AG10803 (cell line): ENCODE data around the gene NRIP1.
A peak's percentile ranks its signal among the peaks of the same experiment; 100 is the strongest.

Source experiments
- DNase-seq: peaks from one replicate; pipeline ENCODE4 v3.0.0; 2010; ENCODE audit warnings: low read depth
- H3K4me3 ChIP-seq: 2 replicates; pipeline ENCODE4 v1.5.1; 2011; ENCODE audit warnings: mild to moderate bottlenecking, low read length, control low read depth
- TF ChIP-seq, protein P1 (sequence below): conservative IDR thresholded peaks from 2 replicates; pipeline ENCODE4 v1.5.1; 2011; ENCODE audit warnings: mild to moderate bottlenecking, low read length, control low read depth, inconsistent platforms

NRIP1 gene

DNA sequence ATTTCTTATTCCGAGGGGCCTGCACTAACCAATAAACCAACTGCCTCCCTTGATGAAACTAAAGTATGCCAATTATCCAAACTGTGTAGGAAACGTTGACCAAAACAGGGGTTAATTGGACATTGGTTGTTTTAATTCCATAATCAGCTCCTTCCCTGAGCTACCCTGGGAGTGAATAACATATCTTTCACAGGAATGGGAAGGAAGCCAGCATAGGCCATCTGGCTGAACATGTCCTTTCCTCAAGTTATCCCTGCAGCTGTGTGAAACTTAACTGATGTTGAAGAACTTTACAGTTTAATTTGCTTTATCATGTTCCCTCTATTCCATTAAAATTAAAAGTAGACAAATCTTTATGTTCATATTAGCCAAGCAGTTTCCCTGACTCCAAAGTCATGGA is 75.4 kb downstream of the NRIP1 start:
- DNase-seq: peak; percentile 73
- TF ChIP-seq, protein P1, sequence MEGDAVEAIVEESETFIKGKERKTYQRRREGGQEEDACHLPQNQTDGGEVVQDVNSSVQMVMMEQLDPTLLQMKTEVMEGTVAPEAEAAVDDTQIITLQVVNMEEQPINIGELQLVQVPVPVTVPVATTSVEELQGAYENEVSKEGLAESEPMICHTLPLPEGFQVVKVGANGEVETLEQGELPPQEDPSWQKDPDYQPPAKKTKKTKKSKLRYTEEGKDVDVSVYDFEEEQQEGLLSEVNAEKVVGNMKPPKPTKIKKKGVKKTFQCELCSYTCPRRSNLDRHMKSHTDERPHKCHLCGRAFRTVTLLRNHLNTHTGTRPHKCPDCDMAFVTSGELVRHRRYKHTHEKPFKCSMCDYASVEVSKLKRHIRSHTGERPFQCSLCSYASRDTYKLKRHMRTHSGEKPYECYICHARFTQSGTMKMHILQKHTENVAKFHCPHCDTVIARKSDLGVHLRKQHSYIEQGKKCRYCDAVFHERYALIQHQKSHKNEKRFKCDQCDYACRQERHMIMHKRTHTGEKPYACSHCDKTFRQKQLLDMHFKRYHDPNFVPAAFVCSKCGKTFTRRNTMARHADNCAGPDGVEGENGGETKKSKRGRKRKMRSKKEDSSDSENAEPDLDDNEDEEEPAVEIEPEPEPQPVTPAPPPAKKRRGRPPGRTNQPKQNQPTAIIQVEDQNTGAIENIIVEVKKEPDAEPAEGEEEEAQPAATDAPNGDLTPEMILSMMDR: no peak

DNA sequence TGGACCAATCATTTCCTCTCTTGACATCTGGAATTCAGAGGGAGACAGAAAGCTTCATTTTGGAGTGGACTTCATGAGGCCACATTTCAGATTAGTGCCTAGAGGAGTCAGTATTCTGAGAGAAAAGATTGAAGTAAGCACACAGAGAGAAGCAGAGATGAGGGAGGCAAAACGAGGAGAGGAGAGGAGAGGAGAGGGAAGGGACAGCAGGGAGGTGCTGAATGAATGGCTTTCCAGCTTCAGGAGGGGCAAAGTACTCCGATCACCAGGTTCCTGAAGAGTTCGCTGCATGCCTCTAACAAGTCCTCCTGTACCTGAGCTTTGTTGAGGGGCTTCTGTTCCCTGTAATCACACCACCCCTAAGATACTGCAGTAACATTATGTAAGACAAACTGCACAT is 76.0 kb downstream of the NRIP1 start:
- H3K4me3 ChIP-seq: no peak overlapping the region
- TF ChIP-seq, protein P1: no peak
- no peak for DNase-seq

More for the DNA sequence above, 75.4 kb downstream of the NRIP1 start:
- H3K4me3 ChIP-seq: no peak overlapping the region

DNA sequence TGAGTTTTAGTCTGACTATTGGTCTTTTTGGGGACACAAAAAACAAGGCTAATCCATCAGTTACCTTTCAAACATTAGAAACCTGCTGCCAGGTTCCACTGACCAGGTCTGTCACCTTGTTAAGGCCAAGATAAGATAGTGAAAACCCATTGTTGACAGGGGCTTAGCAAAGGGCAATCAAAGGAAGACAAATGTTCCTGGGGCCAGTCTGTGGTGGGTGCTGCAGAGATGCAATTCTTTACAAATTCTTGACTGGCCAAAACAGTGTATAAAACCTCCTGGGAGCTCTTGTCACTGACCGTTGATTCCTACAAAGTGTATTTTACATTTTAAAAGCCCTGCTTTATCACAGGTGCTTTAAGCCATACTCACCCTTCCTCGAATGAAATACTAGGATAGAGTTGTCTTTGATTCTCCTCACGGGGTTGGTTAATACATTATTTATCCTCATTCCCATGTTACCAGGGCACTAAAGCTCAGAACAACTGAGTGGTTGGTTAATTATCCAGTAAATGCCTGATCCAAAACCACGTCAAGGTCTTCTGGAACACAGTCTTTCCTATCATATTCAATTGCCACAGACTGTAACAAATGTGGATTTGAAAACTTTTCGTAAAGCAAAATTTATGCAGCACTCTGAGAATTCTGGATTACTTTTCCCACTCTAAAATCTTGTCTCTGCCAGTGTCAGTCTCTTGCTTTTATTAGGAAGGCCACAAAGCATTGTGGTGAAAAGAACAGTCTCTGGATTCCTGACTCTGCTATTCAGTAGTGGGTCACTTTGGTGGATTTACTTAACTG is 77.2 kb downstream of the NRIP1 start:
- TF ChIP-seq, protein P1: no peak
- no peak for DNase-seq
- no peak overlapping the region for H3K4me3 ChIP-seq

DNA sequence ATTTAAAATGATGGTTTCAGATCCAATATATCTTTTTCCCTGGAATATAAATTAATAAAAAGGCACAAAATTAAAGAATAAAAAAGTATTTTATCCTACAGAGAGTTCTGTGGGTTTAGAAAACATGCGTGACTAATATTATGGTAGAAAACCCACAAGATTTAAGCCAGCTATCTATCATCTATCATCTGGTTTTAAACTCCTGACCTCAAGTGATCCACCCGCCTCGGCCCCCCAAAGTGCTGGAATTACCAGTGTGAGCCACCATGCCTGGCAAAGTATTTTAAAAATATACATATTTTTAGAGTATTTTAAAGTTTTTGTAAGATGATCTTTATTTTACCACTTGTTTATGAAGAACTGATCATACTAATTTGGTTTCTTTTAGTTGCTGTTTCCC is 79.5 kb downstream of the NRIP1 start:
- TF ChIP-seq, protein P1: no peak
- no peak overlapping the region for H3K4me3 ChIP-seq
- DNase-seq: no peak

DNA sequence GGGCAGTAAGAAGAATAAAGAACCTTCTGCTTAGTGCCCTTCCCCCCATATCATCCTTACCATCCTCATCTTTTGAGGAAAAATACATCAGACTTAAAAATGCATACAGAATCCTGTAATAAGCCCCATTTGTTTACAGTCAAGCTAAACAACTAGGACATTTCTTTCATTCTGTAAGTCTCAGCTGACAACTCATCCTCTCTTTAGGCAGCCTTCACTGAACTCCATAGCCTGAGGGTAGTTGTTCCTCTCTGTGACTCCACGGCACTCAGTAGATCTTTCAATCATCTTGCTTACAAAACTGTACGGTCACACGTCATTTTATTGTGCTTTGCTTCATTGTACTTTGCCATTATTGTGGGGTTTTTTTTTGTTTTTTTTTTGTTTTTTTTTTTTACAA is 82.5 kb downstream of the NRIP1 start:
- TF ChIP-seq, protein P1: no peak
- DNase-seq: no peak

DNA sequence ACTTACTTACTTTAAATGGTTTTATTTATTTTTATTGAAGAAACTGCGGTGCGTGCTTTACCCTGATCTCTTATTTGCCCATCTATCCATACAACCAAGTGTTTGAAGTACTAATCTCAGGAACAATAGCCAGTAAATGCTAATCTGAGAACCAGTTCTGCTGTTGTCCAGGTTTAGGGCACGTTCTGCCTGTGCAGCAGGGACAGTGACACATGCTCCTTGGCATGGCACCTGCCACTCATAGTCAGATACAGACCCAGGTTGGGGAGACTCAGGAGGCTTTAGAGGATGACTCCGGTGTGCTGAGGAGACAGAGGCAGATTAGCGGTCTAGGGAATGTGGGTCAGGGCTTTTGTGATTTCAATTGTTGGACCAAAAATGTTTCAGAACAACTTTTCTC is 83.6 kb downstream of the NRIP1 start:
- no peak for DNase-seq
- TF ChIP-seq, protein P1: no peak
- no peak overlapping the region for H3K4me3 ChIP-seq

More for the DNA sequence above, 82.5 kb downstream of the NRIP1 start:
- no peak overlapping the region for H3K4me3 ChIP-seq

DNA sequence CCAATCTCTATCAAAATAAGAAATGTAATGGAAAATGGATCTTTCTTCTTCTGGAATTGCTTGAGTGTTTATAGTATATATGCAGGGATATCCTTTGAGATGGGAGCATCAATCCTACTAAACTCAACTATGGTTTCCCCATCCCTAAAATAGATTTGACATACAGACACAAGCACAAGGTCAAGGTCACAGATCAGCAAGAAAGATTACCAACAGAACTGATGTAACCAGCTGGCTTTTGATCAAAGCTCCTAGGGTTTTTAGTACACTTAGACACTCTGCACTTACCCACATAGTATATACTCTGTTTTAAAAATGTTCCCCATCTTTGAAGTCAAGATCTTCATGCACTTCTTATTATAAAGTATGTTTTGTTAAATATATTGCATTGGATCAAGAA is 85.5 kb downstream of the NRIP1 start:
- DNase-seq: no peak
- no peak overlapping the region for H3K4me3 ChIP-seq
- TF ChIP-seq, protein P1: no peak
